Loucy (cell line): ENCODE measurements around the gene PTPN3.

Source experiments
- EZH2phosphoT487 ChIP-seq: fragments of 200-600 bp; IDR thresholded peaks from 2 replicates; pipeline ENCODE4 v1.6.1; 2018; ENCODE audit warnings: antibody characterized with exemption, mild to moderate bottlenecking, moderate library complexity, borderline replicate concordance
- TF ChIP-seq, protein P1 (sequence below): fragments of 200-600 bp; sonication (generic); conservative IDR thresholded peaks from 2 replicates; pipeline ENCODE4 v1.5.1; 2014; ENCODE audit warnings: mild to moderate bottlenecking, antibody characterized with exemption, low read length

DNA sequence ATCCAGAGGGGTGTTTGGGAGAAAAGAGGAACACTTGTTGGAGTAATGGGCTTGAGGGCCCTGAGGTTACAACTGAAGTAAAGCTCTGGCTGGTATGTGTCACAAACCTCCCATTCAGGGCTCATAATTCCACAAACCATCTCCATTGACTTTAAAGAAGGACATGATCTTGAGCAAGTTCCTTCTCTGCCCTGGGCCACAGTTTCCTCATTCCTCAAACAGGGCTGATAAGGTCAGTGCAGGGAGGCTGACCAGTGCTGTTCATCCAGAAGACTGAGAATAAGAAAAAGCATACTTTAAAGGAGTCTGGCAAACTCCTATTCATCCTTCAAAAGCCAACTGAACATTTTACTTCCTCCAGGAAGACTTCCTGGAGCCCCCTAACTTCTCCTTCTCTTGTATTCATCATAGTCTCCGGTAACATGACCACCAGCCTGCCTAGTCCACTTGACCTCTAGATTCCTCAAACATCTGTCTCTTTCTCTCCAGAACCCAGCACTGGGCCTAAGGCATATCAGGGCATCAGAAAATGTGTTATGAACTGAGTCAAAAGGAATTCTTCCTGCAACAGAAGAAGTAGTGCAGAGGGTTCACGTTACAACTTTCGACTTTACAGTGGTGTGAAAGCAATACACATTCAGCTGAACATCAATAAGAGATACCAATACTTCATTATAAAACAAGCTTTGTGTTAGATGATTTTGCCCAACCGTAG, 20.7 kb upstream of the PTPN3 start:
- no peak for TF ChIP-seq EZH2phosphoT487
- TF ChIP-seq, protein P1, sequence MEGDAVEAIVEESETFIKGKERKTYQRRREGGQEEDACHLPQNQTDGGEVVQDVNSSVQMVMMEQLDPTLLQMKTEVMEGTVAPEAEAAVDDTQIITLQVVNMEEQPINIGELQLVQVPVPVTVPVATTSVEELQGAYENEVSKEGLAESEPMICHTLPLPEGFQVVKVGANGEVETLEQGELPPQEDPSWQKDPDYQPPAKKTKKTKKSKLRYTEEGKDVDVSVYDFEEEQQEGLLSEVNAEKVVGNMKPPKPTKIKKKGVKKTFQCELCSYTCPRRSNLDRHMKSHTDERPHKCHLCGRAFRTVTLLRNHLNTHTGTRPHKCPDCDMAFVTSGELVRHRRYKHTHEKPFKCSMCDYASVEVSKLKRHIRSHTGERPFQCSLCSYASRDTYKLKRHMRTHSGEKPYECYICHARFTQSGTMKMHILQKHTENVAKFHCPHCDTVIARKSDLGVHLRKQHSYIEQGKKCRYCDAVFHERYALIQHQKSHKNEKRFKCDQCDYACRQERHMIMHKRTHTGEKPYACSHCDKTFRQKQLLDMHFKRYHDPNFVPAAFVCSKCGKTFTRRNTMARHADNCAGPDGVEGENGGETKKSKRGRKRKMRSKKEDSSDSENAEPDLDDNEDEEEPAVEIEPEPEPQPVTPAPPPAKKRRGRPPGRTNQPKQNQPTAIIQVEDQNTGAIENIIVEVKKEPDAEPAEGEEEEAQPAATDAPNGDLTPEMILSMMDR = no peak
